GM21367 (cell line): ENCODE measurements around the gene PTPN5.
A peak's percentile ranks its signal among the peaks of the same experiment; 100 is the strongest.

Experiments
- ATAC-seq: cut with Tn5 transposase; IDR thresholded peaks from one replicate; pipeline ENCODE4 v1.9.1; 2021; ENCODE audit not compliant: unreplicated experiment

The PTPN5 gene

GRCh38 chr11:18743365-18743764 is 48.2 kb downstream of the PTPN5 start:
- no peak for ATAC-seq

- no peak for ATAC-seq
These were observed 49.8 kb downstream of the PTPN5 start for GRCh38 chr11:18741783-18742182.

GRCh38 chr11:18739685-18740084 is 51.9 kb downstream of the PTPN5 start:
- ATAC-seq, result no peak

GRCh38 chr11:18737642-18738041 is 54.0 kb downstream of the PTPN5 start:
- no peak for ATAC-seq

- ATAC-seq, result no peak
These were observed 54.9 kb downstream of the PTPN5 start for GRCh38 chr11:18736590-18737148.

- no peak for ATAC-seq
These were observed 58.4 kb downstream of the PTPN5 start for GRCh38 chr11:18733202-18733601.

GRCh38 chr11:18731949-18732821 is 59.4 kb downstream of the PTPN5 start:
- ATAC-seq, result no peak

- ATAC-seq, result no peak
These were observed 60.2 kb downstream of the PTPN5 start for GRCh38 chr11:18731441-18731840.

GRCh38 chr11:18730020-18730419 is 61.6 kb downstream of the PTPN5 start:
- no peak for ATAC-seq

GRCh38 chr11:18729426-18729825 is 62.2 kb downstream of the PTPN5 start:
- no peak for ATAC-seq

- ATAC-seq, result no peak
These were observed 62.9 kb downstream of the PTPN5 start for GRCh38 chr11:18728658-18729057.

- no peak for ATAC-seq
These were observed 63.9 kb downstream of the PTPN5 start for GRCh38 chr11:18727479-18728236.

- no peak for ATAC-seq
These were observed 65.6 kb downstream of the PTPN5 start, which contains the start of gene IGSF22 for GRCh38 chr11:18726040-18726439. Gene IGSF22 (minus strand): TSS chr11:18726188. CDS start chr11:18724236, 1,952 bp downstream.

GRCh38 chr11:18723991-18724390 is 67.6 kb downstream of the PTPN5 start:
- no peak for ATAC-seq

GRCh38 chr11:18722293-18722637 is 69.3 kb downstream of the PTPN5 start:
- ATAC-seq, result no peak

GRCh38 chr11:18721561-18722292 is 69.9 kb downstream of the PTPN5 start:
- peak; percentile 76 for ATAC-seq

GRCh38 chr11:18720808-18721560 is 70.6 kb downstream of the PTPN5 start:
- peak; percentile 62 for ATAC-seq

- no peak for ATAC-seq
These were observed 71.3 kb downstream of the PTPN5 start for GRCh38 chr11:18720091-18720807.

- no peak for ATAC-seq
These were observed 76.1 kb downstream of the PTPN5 start for GRCh38 chr11:18715476-18715875.

GRCh38 chr11:18714443-18714780 is 77.2 kb downstream of the PTPN5 start:
- ATAC-seq, result no peak
